ENCODE results near the gene SEMA5B.

SEMA5B gene

GRCh38 chr3:122890077-122890719, 137.4 kb downstream of the SEMA5B start:
- intact Hi-C loops (cut with micrococcal nuclease): no loop called here

GRCh38 chr3:122886946-122887345, 140.6 kb downstream of the SEMA5B start:
- H3K27me3 Mint-ChIP-seq: no peaks in the 10 kb centered on the region
- H3K36me3 Mint-ChIP-seq (ENCODE audit: low read depth): peaks cover 66% of the 10 kb centered on the region
- H3K4me3 Mint-ChIP-seq: no peak overlapping the region
- intact Hi-C loops (cut with micrococcal nuclease): no loop called here
- H3K9me3 Mint-ChIP-seq: no peaks in the 10 kb centered on the region
- no peak overlapping the region for H3K27ac Mint-ChIP-seq
- H3K4me1 Mint-ChIP-seq (ENCODE audit: low read depth): peaks cover 19% of the 10 kb centered on the region

More at GRCh38 chr3:122890077-122890719, 137.4 kb downstream of the SEMA5B start:
- no peaks in the 10 kb centered on the region for H3K27me3 Mint-ChIP-seq
- no peak overlapping the region for H3K4me3 Mint-ChIP-seq
- peaks cover 22% of the 10 kb centered on the region for H3K4me1 Mint-ChIP-seq (ENCODE audit: low read depth)
- H3K36me3 Mint-ChIP-seq (ENCODE audit: low read depth): peaks cover 46% of the 10 kb centered on the region
- no peaks in the 10 kb centered on the region for H3K9me3 Mint-ChIP-seq
- H3K27ac Mint-ChIP-seq: no peak overlapping the region

DNA sequence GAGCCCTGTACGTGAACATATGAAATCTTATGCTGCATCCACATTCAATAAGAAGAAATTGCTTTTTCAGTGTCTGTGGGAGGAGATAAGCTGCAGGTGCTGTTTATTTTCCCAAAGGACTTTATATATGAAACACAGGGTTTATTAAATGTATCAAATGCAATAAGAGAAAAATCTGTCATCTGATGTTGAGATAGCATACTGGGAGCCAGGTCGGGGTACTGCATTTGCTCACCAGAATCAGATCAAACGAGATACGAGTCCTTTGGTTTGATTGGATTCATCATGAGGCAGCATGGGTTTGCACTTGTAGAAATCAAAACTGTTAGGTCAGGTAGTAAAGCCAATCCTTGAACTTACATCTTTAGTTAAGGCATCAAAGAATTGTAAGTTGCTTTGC, 141.3 kb downstream of the SEMA5B start:
- H3K9me3 Mint-ChIP-seq: no peaks in the 10 kb centered on the region

GRCh38 chr3:122882361-122882947, 145.1 kb downstream of the SEMA5B start:
- Mint-ChIP-seq H3K9me3 (no peaks in the 10 kb centered on the region), H3K27ac (no peak overlapping the region), H3K4me1 (ENCODE audit: low read depth) (no peaks in the 10 kb centered on the region), H3K36me3 (ENCODE audit: low read depth) (peaks cover 85% of the 10 kb centered on the region), H3K27me3 (no peaks in the 10 kb centered on the region), H3K4me3 (no peak overlapping the region)
- intact Hi-C loops (cut with micrococcal nuclease): no loop called here

More for the DNA sequence above, 141.3 kb downstream of the SEMA5B start:
- Mint-ChIP-seq H3K4me3 (no peak overlapping the region), H3K4me1 (ENCODE audit: low read depth) (peaks cover 19% of the 10 kb centered on the region), H3K27ac (no peak overlapping the region), H3K36me3 (ENCODE audit: low read depth) (peaks cover 71% of the 10 kb centered on the region), H3K27me3 (no peaks in the 10 kb centered on the region)
- intact Hi-C loops (cut with micrococcal nuclease): no loop called here

DNA sequence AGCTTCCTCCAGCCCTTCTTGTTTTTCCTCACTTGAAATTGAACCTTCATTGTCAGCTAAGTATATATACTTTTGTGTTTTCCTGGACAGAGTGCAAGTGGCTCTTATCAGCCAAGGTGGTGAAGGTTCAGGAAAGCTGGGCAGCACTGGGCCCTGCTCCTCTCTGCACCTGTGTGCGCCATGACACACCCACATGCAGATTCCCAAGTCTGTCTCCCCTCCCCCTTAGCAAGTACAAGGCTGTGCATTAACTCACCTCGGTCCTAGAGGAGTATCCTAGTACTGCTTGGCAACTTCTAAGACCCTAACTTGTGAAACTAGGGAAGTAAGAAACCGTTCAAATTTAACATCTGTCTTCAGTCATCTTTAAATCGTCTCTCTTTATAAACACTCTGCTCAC, 146.9 kb downstream of the SEMA5B start:
- intact Hi-C loops (cut with micrococcal nuclease): no loop called here
- H3K27ac Mint-ChIP-seq: no peak overlapping the region
- no peaks in the 10 kb centered on the region for H3K4me1 Mint-ChIP-seq (ENCODE audit: low read depth)
- H3K27me3 Mint-ChIP-seq: no peaks in the 10 kb centered on the region
- no peak overlapping the region for H3K4me3 Mint-ChIP-seq
- H3K36me3 Mint-ChIP-seq (ENCODE audit: low read depth): peaks cover 88% of the 10 kb centered on the region
- H3K9me3 Mint-ChIP-seq: no peaks in the 10 kb centered on the region

GRCh38 chr3:122880173-122880572, 147.4 kb downstream of the SEMA5B start:
- intact Hi-C loops (cut with micrococcal nuclease): no loop called here
- Mint-ChIP-seq H3K27me3 (no peaks in the 10 kb centered on the region), H3K4me3 (no peak overlapping the region), H3K4me1 (ENCODE audit: low read depth) (no peaks in the 10 kb centered on the region), H3K9me3 (no peaks in the 10 kb centered on the region), H3K27ac (no peak overlapping the region), H3K36me3 (ENCODE audit: low read depth) (peaks cover 88% of the 10 kb centered on the region)

- intact Hi-C loops (cut with micrococcal nuclease): loop anchor here (10.0 kb wide), 1 partner anchor 321 kb away; no protein-coding TSS in a partner anchor
- Mint-ChIP-seq H3K27me3 (no peaks in the 10 kb centered on the region), H3K36me3 (ENCODE audit: low read depth) (peaks cover 86% of the 10 kb centered on the region), H3K9me3 (no peaks in the 10 kb centered on the region), H3K4me3 (no peak overlapping the region), H3K27ac (no peak overlapping the region), H3K4me1 (ENCODE audit: low read depth) (no peaks in the 10 kb centered on the region)
These were observed 151.9 kb downstream of the SEMA5B start for GRCh38 chr3:122875547-122876127.

- Mint-ChIP-seq H3K4me3 (no peak overlapping the region), H3K4me1 (ENCODE audit: low read depth) (no peaks in the 10 kb centered on the region), H3K27me3 (no peaks in the 10 kb centered on the region), H3K9me3 (no peaks in the 10 kb centered on the region), H3K36me3 (ENCODE audit: low read depth) (peaks cover 71% of the 10 kb centered on the region), H3K27ac (no peak overlapping the region)
- intact Hi-C loops (cut with micrococcal nuclease): loop anchor here (10.0 kb wide), 1 partner anchor 319 kb away; no protein-coding TSS in a partner anchor
These were observed 153.6 kb downstream of the SEMA5B start for GRCh38 chr3:122873741-122874515.

DNA sequence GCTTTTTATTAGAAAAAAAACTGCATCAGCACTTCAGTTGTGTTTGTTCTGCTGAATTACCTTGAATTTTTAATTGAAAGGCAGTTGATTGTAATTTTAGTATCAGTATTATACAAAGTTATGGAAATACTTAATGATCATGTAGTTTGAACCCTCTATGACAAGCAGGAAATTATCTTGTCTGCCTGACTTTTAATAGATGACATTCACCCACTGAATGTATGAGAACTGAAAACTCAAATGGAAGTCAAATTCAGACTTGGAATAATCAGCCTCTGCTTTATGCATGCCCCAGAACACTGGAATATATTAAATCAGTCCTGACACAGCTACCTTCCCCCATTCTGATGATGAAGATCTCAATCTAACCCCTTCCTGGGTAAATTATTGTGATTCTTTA, 159.2 kb downstream of the SEMA5B start:
- no peaks in the 10 kb centered on the region for H3K27me3 Mint-ChIP-seq
- H3K4me3 Mint-ChIP-seq: no peak overlapping the region
- H3K9me3 Mint-ChIP-seq: no peaks in the 10 kb centered on the region
- no peak overlapping the region for H3K27ac Mint-ChIP-seq
- H3K4me1 Mint-ChIP-seq (ENCODE audit: low read depth): no peaks in the 10 kb centered on the region
- intact Hi-C loops (cut with micrococcal nuclease): no loop called here
- H3K36me3 Mint-ChIP-seq (ENCODE audit: low read depth): peaks cover 66% of the 10 kb centered on the region

DNA sequence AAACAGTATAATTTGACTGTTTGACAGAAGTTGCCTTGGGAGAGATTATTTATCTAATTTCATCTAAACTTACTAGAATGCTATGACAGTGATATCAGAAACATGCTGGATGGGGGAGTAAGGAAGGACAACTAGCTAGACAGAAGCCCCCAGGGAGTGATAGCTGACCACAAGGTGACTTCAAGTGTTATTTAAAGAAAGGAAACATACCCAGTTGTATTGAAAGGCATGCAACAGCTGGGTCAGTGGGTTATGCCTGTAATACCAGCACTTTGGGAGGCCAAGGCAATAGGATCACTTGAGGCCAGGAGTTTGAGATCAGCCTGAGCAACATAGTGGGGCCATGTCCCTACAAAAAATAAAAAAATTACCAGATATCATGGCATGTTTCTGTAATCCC, 163.1 kb downstream of the SEMA5B start:
- Mint-ChIP-seq H3K9me3 (no peaks in the 10 kb centered on the region), H3K27me3 (no peaks in the 10 kb centered on the region), H3K4me1 (ENCODE audit: low read depth) (peaks cover 6% of the 10 kb centered on the region), H3K4me3 (no peak overlapping the region), H3K27ac (no peak overlapping the region), H3K36me3 (ENCODE audit: low read depth) (peaks cover 80% of the 10 kb centered on the region)
- intact Hi-C loops (cut with micrococcal nuclease): no loop called here

DNA sequence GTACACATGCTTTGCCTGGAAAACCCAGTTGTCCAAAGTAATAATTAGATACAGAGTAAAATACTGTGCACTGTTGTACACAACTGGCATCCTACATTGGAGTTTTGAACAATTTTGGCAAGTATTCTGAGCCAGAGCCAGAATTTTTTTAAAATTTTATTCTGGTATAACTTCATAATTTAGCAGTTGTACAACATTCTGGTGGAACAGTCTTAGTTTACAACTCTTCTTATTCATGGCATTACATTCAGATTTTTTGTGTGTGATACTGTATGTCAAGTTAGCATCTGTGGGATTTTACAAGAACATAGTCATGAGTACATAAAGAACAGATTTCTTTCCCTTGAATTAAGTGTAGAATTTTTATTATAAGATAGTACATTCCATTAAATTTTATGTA, 165.2 kb downstream of the SEMA5B start:
- intact Hi-C loops (cut with micrococcal nuclease): no loop called here
- Mint-ChIP-seq H3K36me3 (ENCODE audit: low read depth) (peaks cover 87% of the 10 kb centered on the region), H3K4me3 (no peak overlapping the region), H3K9me3 (no peaks in the 10 kb centered on the region), H3K27ac (no peak overlapping the region), H3K27me3 (no peaks in the 10 kb centered on the region), H3K4me1 (ENCODE audit: low read depth) (peaks cover 6% of the 10 kb centered on the region)

Data from dendritic cell treated with granulocyte-macrophage colony-stimulating factor and Interleukin-4, amounts not matched to agents 40 ng/mL and 50 ng/mL, for 4 days (primary cell).